ENCODE data around the gene DDR1.
"Not testable (repeated sequence)": the region's sequence is repeated elsewhere in the genome, so short reads cannot be mapped to it uniquely, and the experiment has no call there.

DDR1 gene

DNA sequence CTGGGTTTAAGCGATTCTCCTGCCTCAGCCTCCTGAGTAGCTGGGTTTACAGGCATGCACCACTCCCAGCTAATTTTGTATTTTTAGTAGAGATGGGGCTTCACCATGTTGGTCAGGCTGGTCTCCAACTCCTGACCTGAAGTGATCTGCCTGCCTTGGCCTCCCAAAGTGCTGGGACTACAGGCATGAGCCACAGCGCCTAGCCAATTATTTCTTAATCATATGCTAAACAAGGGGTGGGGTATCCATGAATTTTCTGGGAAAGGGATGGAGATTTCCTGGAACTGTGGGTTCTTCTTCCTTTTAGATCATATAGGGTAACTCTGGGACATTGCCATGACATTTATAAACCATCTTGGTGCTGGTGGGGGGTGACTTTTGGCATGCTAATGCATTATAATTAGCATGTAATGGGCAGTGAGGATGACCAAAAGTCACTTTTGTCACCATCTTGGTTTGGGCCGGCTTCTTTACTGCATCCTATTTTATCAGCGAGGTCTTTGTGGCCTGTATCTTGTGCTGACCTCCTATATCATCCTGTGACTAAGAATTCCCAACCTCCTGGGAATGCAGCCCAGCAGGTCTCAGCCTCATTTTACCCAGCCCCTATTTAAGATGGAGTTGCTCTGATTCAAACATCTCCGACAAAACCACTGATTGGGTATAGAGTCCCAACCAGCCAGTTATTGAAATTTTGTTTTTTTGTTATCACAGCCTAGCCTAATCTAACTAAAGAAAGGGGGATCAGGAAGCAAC lies 29.9 kb upstream of the DDR1 start:
- no peak for DNase-seq (ENCODE audit: low spot score)

DNA sequence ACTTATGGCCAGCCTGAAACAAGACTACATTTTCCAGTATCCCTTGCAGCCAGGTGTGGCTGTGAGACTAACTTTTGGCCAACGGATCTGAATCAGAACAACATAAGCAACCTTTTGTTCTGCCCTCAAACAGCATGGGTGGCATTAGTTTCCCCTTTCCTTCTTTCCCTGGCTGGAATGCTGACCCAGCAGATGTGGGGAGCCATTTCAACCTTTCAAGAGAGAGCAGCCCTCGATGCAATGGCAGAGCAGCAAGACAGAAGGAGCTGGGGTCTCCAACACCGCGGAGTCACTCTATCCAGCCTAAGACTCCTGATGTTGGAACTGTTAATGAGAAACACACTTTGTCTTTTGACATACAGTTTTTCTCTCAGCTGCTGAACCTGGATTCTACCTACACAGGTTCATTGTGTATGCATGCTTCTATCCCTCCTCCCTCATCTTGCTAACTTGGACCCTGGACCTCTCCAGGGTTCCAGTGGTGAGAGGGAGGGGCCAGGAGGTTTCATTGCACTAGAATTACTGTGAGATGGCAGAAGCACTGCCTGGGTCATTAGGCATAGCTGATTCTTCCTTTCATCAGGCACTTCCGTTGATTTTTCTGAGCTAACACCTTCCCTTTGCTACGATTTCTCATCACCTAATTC lies 28.8 kb upstream of the DDR1 start:
- no peak for DNase-seq (ENCODE audit: low spot score)

- no peak for DNase-seq (ENCODE audit: low spot score)
These were observed 27.2 kb upstream of the DDR1 start for GRCh38 chr6:30857112-30857511.

DNA sequence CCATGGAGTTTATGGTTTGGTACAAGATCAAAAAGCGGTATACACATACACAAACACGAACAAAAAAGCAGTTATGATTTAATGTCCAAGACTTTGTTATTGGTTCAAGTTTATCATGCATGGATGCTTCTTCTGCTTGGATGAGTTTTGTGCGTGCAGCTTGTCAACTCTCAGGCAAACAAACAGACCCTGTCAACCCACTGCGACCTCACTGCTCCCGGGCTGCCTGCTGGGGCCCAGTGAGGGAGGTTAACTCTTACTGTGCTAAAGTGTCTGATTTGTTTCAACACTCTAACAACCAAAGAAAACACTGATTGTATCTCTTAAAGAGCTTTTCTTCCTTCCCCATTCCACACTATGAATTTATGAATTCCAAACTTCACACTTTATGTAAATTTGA lies 26.8 kb upstream of the DDR1 start:
- DNase-seq (ENCODE audit: low spot score), result no peak

DNA sequence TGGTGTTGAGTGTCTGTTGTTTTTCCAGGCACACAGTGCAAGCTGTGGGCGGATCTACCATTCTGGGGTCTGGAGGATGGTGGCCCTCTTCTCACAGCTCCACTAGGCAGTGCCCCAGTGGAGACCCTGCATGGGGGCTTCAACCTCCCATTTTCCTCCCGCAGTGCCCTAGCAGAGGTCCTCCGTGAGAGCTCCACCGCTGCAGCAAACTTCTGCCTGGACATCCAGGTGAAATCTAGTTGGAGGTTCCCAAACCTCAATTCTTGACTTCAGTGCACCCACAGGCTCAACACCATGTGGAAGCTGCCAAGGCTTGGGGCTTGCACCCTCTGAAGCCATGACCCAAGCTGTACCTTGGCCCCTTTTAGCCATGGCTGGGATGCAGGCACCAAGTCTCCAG lies 24.6 kb upstream of the DDR1 start:
- DNase-seq (ENCODE audit: low spot score), result not testable (repeated sequence)

GRCh38 chr6:30861257-30862048 lies 22.9 kb upstream of the DDR1 start:
- no peak for DNase-seq (ENCODE audit: low spot score)

DNA sequence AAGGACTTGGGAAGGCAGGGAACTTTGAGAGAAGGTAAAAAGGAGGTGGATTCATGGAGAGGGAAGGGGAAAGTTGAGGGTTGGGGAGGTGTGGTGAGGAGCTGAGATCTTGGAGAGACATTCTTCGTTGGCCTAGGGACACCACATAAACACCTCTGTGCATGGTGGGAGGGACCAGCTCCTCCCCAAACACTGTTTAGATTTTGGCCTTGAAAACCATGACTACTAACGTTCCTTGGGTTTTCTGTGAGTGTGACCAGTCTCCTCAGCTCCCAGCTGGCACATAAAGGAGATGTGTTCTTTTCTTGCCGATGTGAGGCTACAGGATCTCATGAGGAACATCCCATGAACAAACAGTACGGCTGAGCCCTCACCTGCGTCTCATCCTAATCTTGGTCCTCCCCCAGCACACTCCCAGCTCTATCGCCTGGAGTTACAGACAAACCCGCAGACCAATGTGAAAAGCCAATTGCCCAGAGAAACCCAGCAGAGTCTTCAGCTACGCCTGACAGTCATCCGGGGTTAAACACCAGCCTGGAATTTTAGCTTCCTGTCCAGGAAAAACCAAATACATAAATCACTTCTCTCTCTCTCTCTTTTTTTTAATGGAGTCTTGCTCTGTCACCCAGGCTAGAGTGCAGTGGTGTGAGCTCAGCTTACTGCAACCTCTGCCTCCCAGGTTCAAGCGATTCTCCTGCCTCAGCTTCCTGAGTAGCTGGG lies 22.0 kb upstream of the DDR1 start:
- DNase-seq (ENCODE audit: low spot score), result no peak

DNA sequence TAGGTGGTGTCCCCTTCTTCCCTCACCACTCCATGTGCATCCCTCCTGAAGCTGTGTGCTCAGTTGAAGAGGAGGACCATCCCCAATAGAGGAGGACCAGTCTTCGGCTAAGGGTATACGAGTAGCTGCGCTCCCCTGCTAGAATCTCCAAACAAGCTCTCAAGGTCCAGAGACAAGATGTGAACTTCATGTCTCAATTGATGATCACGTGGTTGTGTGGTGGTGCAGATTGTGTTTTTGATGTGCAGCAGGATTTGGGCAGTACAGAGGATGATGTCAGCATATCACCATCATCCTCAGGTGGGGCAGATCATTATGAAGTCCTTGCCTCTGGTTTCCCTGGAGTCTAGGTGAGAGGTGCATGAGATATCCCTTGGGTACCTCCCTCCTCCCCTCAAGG lies 20.0 kb upstream of the DDR1 start:
- DNase-seq (ENCODE audit: low spot score), result no peak

- not testable (repeated sequence) for DNase-seq (ENCODE audit: low spot score)
These were observed 15.0 kb upstream of the DDR1 start for GRCh38 chr6:30869241-30869749.

DNA sequence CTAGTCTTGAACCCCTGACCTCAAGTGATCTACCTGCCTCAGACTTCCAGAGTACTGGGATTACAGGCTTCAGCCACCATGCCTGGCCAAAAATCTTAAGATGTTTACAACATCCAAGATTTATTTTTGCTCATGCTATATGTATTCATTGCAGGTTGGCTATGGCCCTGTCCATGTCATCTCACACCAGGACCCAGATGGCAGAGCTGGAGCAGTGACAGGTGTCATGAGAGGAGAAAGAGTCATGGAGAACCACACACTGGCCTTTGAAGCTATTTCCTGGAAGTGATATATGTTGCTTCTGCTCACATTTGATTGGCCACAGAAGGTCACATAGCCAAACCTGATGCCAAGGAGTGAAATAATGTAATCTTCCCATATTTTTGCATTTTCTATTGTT lies 13.8 kb upstream of the DDR1 start:
- no peak for DNase-seq (ENCODE audit: low spot score)

DNA sequence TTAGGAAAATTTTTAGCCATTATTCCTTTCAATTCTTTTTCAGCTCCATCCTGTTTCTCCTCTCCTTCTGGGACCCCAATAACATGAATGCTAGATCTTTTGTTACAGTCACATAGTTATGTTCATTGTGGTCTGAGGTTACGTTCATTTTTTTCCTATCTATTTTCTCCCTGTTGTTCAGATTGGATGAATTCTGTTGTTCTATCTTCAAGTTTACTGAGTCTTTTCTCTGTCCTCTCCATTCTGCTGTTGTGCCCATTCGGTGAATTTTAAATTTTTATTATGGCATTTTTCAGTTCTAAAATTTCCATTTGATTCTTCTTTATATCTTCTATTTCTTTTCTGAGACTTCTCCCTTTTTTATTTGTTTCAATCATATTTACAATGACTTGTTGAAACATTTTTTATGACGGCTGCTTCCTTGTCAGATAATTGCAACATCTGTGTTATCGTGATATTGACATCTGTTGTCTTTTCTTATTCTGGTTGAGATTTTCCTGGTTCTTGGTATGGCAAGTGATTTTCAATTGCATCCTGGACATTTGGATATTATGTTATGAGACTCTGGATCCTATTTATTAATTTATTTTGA lies 12.6 kb upstream of the DDR1 start:
- DNase-seq (ENCODE audit: low spot score), result no peak

GRCh38 chr6:30873137-30873640 lies 11.1 kb upstream of the DDR1 start:
- DNase-seq (ENCODE audit: low spot score), result no peak

DNA sequence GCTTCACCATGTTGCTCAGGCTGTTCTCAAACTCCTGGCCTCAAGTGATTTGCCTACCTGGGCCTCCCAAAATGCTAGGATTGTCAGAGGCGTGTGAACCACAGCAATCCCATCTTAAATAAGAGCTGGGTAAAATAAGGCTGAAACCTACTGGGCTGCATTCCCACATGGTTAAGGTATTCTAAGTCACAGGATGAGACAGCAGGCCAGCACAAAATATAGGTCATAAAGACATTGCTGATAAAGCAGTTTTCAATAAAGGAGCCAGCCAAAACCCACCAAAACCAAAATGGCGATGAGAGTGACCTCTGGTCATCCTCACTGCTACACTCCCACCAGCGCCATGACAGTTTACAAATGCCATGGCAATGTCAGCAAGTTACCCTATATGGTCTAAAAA lies 10.5 kb upstream of the DDR1 start:
- not testable (repeated sequence) for DNase-seq (ENCODE audit: low spot score)

GRCh38 chr6:30875244-30876038 lies 8.9 kb upstream of the DDR1 start:
- DNase-seq (ENCODE audit: low spot score), result no peak

DNA sequence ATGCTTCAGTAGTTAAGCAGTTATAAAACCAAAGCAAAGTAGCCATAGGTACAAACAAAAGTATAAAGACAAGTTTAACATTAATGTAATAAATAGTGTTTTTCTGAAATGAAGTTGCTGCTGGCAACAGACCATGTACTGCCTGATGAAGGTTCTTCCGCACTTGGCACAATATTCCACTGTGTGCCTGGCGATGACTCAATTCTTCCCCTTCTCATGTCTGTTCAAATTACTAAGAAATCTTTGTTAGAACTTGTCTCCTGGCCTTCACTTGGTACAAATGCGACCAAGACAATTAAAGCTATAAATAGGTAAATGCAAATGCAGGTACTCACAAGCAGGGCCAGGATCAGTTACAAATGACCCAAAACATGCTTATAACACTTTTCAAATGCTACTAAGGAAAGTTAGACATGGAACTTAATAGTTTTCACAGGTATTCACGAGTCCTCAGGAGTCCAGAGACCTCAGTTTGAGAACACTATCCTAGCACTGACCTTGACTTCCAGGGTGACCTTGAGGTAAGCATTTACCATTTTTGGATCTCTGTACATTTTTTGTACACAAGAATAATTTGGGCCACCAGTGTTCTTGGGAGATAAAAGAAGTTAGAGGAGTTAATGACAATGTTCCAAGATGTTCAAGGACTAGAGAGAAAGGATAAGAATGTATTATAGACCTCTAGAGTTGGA lies 8.1 kb upstream of the DDR1 start:
- no peak for DNase-seq (ENCODE audit: low spot score)

DNA sequence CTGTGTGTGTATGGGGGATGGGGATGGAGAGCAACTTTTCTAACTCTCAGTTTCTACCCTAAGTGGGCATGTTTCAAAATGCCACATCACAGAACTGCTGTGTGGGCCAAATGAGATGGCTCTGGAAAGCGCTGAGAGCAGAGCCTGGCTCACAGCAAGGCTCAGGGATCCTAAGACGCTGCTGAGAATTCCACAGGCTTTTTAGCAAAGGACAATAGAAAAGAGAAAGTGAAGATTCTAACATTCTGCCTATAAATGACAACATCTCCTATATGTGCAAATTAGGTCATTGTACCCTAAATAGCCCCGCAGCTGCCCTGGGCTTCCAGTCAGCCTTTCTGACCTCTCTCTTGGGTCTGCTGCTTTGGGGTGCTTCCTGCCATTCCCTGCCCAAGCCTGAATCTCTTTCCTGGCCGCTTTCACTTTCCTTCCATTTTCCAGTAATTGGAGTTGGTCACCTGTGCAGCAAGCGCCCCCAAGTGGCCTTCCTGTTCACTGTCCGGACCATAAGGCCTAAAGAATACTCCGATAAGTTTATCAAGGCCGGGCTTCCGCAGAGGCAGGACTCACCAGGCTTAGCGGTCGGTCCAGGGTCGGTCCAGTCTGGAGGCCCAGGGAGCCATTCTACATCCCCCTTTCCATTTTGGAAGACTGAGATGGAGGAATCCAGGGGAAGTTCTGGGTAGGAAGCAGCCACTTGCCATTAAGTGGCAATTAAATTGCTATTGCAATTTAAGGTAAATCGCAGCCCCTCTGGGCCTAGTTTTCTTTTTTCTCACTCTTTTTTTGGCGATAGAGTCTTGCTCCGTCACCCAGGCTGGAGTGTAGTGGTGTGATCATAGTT lies 6.7 kb upstream of the DDR1 start:
- peak; percentile 68 for DNase-seq (ENCODE audit: low spot score)

GRCh38 chr6:30879684-30880427 lies 4.5 kb upstream of the DDR1 start:
- no peak for DNase-seq (ENCODE audit: low spot score)

DNA sequence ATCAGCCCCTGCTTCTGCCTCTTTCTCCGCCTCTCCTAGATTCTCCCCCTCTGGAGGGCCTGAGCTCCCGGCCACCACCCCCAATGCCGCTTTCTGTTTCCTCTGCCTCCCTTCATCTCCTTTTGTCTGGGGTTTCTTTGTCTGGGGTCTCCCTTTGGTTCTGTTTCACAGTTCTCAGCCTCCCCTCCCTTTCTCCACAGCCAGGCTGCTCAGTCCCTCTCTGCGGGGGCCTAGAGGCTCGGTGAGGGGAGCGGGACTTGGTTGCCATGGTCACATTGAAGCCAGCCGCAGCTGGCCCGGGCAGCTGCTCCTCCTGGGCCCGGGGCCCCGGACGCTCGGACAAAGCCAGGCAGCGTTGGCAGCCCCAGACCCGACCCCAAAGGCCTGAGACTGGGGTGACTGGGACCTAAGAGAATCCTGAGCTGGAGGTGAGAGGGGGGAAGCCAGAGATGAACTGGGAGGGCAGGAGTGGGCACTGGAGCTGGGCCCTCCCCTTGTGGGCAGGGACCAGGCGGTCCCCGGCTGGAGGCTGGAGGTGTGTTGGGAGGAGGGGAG lies 3.5 kb upstream of the DDR1 start:
- no peak for DNase-seq (ENCODE audit: low spot score)
